ENCODE results near the gene UTF1.

Gene UTF1

GRCh38 chr10:133196936-133197758 is 32.9 kb upstream of the UTF1 start:
- peak; percentile 68 for DNase-seq (ENCODE audit: low spot score)

- DNase-seq (ENCODE audit: low spot score), result no peak
Measured at GRCh38 chr10:133197786-133198185, 32.2 kb upstream of the UTF1 start.

GRCh38 chr10:133198206-133198605 is 31.8 kb upstream of the UTF1 start:
- no peak for DNase-seq (ENCODE audit: low spot score)

- no peak for DNase-seq (ENCODE audit: low spot score)
Measured at GRCh38 chr10:133198621-133199487, 31.2 kb upstream of the UTF1 start.

GRCh38 chr10:133199488-133199885 is 30.5 kb upstream of the UTF1 start:
- DNase-seq (ENCODE audit: low spot score), result no peak

- DNase-seq (ENCODE audit: low spot score), result no peak
Measured at GRCh38 chr10:133199992-133200611, 29.9 kb upstream of the UTF1 start.

GRCh38 chr10:133200621-133201031 is 29.4 kb upstream of the UTF1 start:
- no peak for DNase-seq (ENCODE audit: low spot score)

GRCh38 chr10:133201151-133201947 is 28.7 kb upstream of the UTF1 start:
- no peak for DNase-seq (ENCODE audit: low spot score)

- DNase-seq (ENCODE audit: low spot score), result no peak
Measured at GRCh38 chr10:133201948-133202725, 27.9 kb upstream of the UTF1 start.

GRCh38 chr10:133202778-133203651 is 27.0 kb upstream of the UTF1 start:
- no peak for DNase-seq (ENCODE audit: low spot score)

GRCh38 chr10:133203652-133204195 is 26.3 kb upstream of the UTF1 start:
- DNase-seq (ENCODE audit: low spot score), result no peak

- DNase-seq (ENCODE audit: low spot score), result no peak
Measured at GRCh38 chr10:133204226-133205015, 25.6 kb upstream of the UTF1 start.

- DNase-seq (ENCODE audit: low spot score), result no peak
Measured at GRCh38 chr10:133205146-133205545, 24.9 kb upstream of the UTF1 start.

- DNase-seq (ENCODE audit: low spot score), result no peak
Measured at GRCh38 chr10:133206356-133207040, 23.5 kb upstream of the UTF1 start.

- DNase-seq (ENCODE audit: low spot score), result no peak
Measured at GRCh38 chr10:133207041-133207600, 22.9 kb upstream of the UTF1 start.

- no peak for DNase-seq (ENCODE audit: low spot score)
Measured at GRCh38 chr10:133207627-133208026, 22.4 kb upstream of the UTF1 start.

GRCh38 chr10:133208466-133208865 is 21.6 kb upstream of the UTF1 start:
- DNase-seq (ENCODE audit: low spot score), result no peak

- no peak for DNase-seq (ENCODE audit: low spot score)
Measured at GRCh38 chr10:133209117-133209516, 20.9 kb upstream of the UTF1 start.

Measured in iPS-NIHi11 (cell line).